ENCODE data around the gene VPS35. TPM values are rescaled to one million over a fixed set of nuclear protein-coding genes. Genes with fewer than 3 reads are reported as not detected.
A peak's percentile ranks its signal among the peaks of the same experiment; 100 is the strongest.

The VPS35 gene
- total and polyA plus RNA-seq, 12 donors: 12.8 to 112 (median 64.8) TPM

DNA sequence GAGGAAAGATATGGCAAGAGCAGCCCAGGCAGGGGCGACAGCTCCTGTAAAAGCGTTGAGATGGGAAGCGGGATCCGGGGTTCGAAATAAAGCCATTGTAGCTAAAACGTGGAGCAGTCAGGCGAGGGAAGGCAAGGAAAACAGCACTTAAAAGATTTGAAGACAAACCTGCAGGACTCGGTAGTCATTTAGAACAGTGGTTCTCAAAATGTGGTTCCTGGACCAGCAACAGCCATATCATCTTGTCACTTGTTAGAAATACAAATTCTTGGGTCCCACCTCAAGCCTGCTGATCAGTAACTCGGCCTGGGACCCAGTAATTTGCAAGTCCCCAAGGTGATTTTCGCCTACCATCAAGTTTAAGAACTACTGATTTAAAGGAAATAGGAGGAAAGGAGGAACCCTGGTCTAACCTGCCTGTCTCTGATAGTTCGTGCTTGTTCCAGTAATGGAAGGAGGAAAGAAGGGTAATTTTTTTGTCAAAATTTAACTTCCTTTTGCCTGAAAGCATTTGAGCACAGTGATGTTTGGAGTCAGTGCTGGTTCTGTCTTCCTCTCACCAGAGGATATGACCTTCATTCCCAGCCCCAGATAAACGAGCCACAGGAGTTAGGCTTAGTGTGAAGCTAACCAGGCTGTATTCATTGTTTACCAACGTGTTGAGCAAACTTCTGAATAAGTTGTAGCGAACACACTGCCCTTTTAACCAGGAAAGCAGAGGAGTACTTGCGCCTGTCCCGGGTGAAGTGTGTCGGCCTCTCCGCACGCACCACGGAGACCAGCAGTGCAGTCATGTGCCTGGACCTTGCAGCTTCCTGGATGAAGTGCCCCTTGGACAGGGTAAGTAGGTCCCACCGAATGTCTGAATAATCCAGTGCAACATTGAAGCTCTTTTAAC, 1.6 kb upstream of the VPS35 start:
- Histone ChIP-seq H3K4me3 (peak overlapping the region in 2 of 4 donors; percentile 77 to 95), H3K9me3 (replicated peaks in 1 of 3) (no peaks in the 10 kb centered on the region), H3K4me1 (replicated peaks in 1 of 2) (peaks cover 25 to 36% of the 10 kb centered on the region in 2 donors), H3K36me3 (replicated peaks in 1 of 2) (no peaks in the 10 kb centered on the region), H3K27ac (peak overlapping the region in 3 of 5 donors; percentile 91 to 96 (median 95)), H3K27me3 (no peaks in the 10 kb centered on the region)
- intact Hi-C loops (cut with DNase I): no loop called here
- no peak for DNase-seq
- TF ChIP-seq, protein P1, sequence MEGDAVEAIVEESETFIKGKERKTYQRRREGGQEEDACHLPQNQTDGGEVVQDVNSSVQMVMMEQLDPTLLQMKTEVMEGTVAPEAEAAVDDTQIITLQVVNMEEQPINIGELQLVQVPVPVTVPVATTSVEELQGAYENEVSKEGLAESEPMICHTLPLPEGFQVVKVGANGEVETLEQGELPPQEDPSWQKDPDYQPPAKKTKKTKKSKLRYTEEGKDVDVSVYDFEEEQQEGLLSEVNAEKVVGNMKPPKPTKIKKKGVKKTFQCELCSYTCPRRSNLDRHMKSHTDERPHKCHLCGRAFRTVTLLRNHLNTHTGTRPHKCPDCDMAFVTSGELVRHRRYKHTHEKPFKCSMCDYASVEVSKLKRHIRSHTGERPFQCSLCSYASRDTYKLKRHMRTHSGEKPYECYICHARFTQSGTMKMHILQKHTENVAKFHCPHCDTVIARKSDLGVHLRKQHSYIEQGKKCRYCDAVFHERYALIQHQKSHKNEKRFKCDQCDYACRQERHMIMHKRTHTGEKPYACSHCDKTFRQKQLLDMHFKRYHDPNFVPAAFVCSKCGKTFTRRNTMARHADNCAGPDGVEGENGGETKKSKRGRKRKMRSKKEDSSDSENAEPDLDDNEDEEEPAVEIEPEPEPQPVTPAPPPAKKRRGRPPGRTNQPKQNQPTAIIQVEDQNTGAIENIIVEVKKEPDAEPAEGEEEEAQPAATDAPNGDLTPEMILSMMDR (IDR thresholded peaks at IDR 0.05): no peak
- 19 to 20% (median 19%) methylated on average over 18 to 21 of the region's 21 CpGs for WGBS, 4 donors

DNA sequence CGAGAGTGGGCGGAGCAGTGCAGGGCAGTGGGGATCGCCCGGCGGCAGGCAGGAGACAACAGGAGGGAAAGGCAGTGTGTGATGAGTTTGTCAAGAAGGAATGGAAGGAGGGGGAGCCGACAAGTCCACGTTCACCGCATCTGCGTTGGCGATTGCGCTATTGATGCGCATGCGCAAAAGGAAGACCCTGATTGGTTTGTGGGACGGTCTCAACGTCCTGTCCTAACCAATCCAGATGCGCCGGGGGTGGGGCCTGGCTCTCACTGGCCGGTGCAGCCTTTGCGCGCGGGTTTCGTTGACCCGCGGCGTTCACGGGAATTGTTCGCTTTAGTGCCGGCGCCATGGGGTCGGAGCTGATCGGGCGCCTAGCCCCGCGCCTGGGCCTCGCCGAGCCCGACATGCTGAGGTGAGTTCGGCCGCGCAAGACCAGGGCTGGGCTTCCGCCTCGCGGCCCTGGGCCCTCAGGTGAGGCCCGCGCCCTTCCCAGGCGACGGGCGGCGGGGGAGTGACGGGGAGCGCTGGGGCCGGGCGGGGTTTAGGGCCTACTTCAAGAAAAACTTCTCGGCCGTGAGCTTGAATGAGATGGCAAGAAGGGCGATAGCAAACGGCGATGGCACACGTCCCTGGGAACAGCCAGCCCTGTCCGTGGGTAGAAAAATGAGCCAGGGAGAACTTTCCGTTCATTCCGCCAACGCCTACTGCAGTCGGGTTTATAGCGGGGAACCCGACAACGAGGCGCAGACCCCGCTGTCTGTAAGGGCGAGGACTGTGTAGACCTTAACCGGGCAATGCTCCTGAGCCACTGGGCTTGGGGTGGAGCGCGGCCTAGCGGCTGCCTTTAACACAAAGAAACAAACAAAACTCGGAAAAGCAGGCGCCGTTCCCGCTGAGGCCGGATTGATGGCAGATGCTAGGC, 645 bp upstream of the VPS35 start, which contains the start of gene ORC6:
ORC6 (plus strand) TSS at position 295 of the 916 bp plus-strand sequence; CDS start at position 342, 47 bp downstream.
- Histone ChIP-seq H3K4me3 (peak within 1 kb of the TSS; percentile 46 to 95 (median 85)), H3K27me3 (no peaks in the 10 kb centered on the region), H3K9me3 (replicated peaks in 1 of 3) (no peaks in the 10 kb centered on the region), H3K27ac (peak within 1 kb of the TSS; percentile 91 to 96 (median 95)), H3K36me3 (replicated peaks in 1 of 2) (no peaks in the 10 kb centered on the region), H3K4me1 (replicated peaks in 1 of 2) (peaks cover 25 to 45% of the 10 kb centered on the region in 2 donors)
- WGBS, 4 donors: 0 to 1% (median 0%) methylated on average over 28 to 79 of the region's 79 CpGs
- intact Hi-C loops (cut with DNase I): no loop called here
- TF ChIP-seq POLR2A (IDR thresholded peaks at IDR 0.05): peak in 1 of 2 donors; percentile 63
- TF ChIP-seq, protein P1 (IDR thresholded peaks at IDR 0.05): peak in 4 of 6 experiments; percentile 31 to 36 (median 34)
- DNase-seq: peak; percentile 97 to 100 (median 99)

DNA sequence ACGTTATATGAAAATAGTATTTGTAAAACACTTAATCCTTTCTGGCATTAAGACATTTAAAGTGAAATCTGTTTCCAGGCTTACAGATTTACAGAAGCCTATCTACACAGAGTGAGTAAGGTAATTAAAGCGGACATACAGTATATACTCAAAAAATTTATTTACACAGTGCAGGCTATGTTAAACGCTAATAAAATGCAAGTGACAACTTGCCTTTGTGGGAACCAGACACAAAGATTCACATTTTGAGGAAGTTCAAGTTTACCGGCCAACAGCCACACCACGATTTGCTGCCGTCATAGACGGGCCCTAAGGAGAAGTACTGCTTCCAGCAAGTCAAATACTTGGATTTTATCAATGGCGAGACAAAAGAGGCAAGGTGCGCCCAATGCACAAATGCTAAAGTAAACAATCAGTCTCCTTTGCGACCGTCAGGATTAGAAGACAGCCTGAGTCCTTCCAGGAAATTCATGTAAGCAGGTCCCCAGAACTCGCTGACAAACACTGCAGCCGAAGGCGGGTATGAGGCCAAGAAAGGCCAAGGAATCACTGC, 801 bp downstream of the VPS35 start:
- peaks cover 25 to 48% of the 10 kb centered on the region in 2 donors for H3K4me1 ChIP-seq (replicated peaks in 1 of 2)
- H3K27me3 ChIP-seq: no peaks in the 10 kb centered on the region
- intact Hi-C loops (cut with DNase I): no loop called here
- H3K9me3 ChIP-seq (replicated peaks in 1 of 3): no peaks in the 10 kb centered on the region
- H3K27ac ChIP-seq: peak overlapping the region; percentile 91 to 96 (median 95)
- no peak for TF ChIP-seq POLR2A (IDR thresholded peaks at IDR 0.05)
- TF ChIP-seq, protein P1 (IDR thresholded peaks at IDR 0.05): no peak
- H3K4me3 ChIP-seq: peak overlapping the region in 3 of 4 donors; percentile 0 to 95 (median 77)
- peak in 5 of 7 donors; percentile 35 to 77 (median 46) for DNase-seq
- no peaks in the 10 kb centered on the region for H3K36me3 ChIP-seq (replicated peaks in 1 of 2)
- 4 to 9% (median 5%) methylated on average over 11 to 14 of the region's 14 CpGs for WGBS, 4 donors
